Psoas muscle (tissue), 8 donors: ENCODE results near the gene NTN4. TPM values are rescaled to one million over a fixed set of nuclear protein-coding genes. Genes with fewer than 3 reads are reported as not detected.
"Not testable (repeated sequence)": the region's sequence is repeated elsewhere in the genome, so short reads cannot be mapped to it uniquely, and the experiment has no call there.

Source experiments
- ATAC-seq, 4 donors: fragments of 200-7000 bp; cut with Tn5 transposase; one replicate each; pipeline ENCODE4 v1.9.1; 2020; ENCODE audit warnings: moderate library complexity in 3 of 4, mild to moderate bottlenecking in 2 of 4
- DNase-seq, 2 donors: peaks; one replicate each; pipeline ENCODE4 v3.0.0-alpha.2; 2020
- H3K27ac ChIP-seq: fragments of 200-600 bp; one replicate; pipeline ENCODE4 v1.8.0; 2022
- H3K27me3 ChIP-seq, 3 donors: fragments of 200-600 bp in 1 of 3; one replicate each; pipeline versions ENCODE4 v1.6.1 to v1.8.0; 2013 to 2022; ENCODE audit warnings: low read length in 2 of 3, mild to moderate bottlenecking in 2 of 3, moderate library complexity in 1 of 3; ENCODE audit not compliant: insufficient read depth in 3 of 3
- H3K36me3 ChIP-seq, 2 donors: fragments of 200-600 bp in 1 of 2; one replicate each; pipeline versions ENCODE4 v1.6.1 to v1.8.0; 2013 to 2022; ENCODE audit warnings: low read depth in 1 of 2, mild to moderate bottlenecking in 1 of 2, moderate library complexity in 1 of 2; ENCODE audit not compliant: insufficient read depth in 1 of 2
- H3K4me1 ChIP-seq: fragments of 200-600 bp; one replicate; pipeline ENCODE4 v1.8.0; 2022
- H3K4me3 ChIP-seq: fragments of 200-600 bp; one replicate; pipeline ENCODE4 v1.8.0; 2022; ENCODE audit warnings: mild to moderate bottlenecking
- H3K9me3 ChIP-seq: fragments of 200-600 bp; one replicate; pipeline ENCODE4 v1.8.0; 2022
- whole genome bisulfite sequencing, 3 donors: extraction: QIAGEN DNeasy Blood & Tissue Kit; methylation state at CpG; one replicate each; pipeline versions ENCODE4 v1.1.6 to v1.1.7; 2013; 5-methylcytosine and 5-hydroxymethylcytosine counted together
- intact Hi-C, 2 donors: fragments of 100-400 bp; cut with DNase I; formaldehyde crosslinking; loops; one replicate each; pipeline versions ENCODE4 v1.11.0 to v1.14.2; 2022
- polyA plus RNA-seq, 3 donors: library from polyadenylated mRNA; stranded (reverse); fragments of 200-250 nt; gene quantifications; one replicate each; pipeline ENCODE4 v1.2.3, GENCODE V29; 2013
- total RNA-seq, 4 donors: library from RNA; stranded (reverse); fragmentation: NEBNext Ultra II Directional in 2 of 4; extraction: Animal tissue kit (Norgen Biotek cat#: 25700) in 2 of 4; gene quantifications; one replicate each; pipeline versions ENCODE4 v1.2.1 to v1.2.4, GENCODE V29; 2021 to 2023
- TF ChIP-seq, protein P1 (sequence below): fragments of 200-600 bp; IDR thresholded peaks from one replicate; pipeline ENCODE4 v1.8.0; 2022; ENCODE audit warnings: antibody characterized with exemption
- donor health status: healthy with polysubstance abuse.
- donor health status: DM: no; HTN: no; CAD: no; lungs with moderate emphysema.
- donor health status: Bipolar disorder and iron deficiency.
- donor health status: healthy.
- donor health status: DM: yes; HTN: yes; CAD: no.
- donor health status: DM: no; HTN: no; CAD: no.
- donor health status: DM: no; HTN: no; CAD: no.
- donor health status: DM: yes; HTN: yes; CAD: no.

NTN4 gene
- total and polyA plus RNA-seq, 7 donors: 2.9 to 13.3 (median 4.2) TPM

DNA sequence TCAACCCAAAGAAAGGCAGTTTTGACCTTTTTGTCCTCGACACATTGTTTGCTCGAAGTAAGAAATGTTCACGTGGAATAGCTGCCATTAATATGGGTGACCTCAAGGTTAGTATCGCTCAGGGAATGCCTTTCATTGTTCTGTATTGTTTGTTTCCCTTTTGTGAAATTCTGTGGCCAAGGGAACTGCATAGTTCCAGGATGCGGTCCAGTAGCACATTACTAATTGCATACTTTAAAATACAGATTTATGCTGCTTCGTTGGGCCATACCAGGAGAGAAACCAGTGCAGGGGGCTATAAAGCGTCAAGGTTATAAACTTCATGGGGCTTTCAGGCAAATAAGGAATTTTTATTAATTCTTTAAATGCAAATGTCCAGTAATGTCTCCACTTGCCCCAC is 166.0 kb downstream of the NTN4 start:
- Histone ChIP-seq H3K27me3 (no peaks in the 10 kb centered on the region), H3K9me3 (no peaks in the 10 kb centered on the region), H3K4me1 (no peaks in the 10 kb centered on the region), H3K36me3 (no peaks in the 10 kb centered on the region), H3K4me3 (no peak overlapping the region), H3K27ac (no peak overlapping the region)
- DNase-seq: no peak
- WGBS, 3 donors: 50 to 66% (median 64%) methylated on average over 7 of the region's 7 CpGs
- intact Hi-C loops: loop anchor here in 1 of 2 donors (5.0 kb wide), 1 partner anchor 193 kb away; no protein-coding TSS in a partner anchor
- TF ChIP-seq, protein P1, sequence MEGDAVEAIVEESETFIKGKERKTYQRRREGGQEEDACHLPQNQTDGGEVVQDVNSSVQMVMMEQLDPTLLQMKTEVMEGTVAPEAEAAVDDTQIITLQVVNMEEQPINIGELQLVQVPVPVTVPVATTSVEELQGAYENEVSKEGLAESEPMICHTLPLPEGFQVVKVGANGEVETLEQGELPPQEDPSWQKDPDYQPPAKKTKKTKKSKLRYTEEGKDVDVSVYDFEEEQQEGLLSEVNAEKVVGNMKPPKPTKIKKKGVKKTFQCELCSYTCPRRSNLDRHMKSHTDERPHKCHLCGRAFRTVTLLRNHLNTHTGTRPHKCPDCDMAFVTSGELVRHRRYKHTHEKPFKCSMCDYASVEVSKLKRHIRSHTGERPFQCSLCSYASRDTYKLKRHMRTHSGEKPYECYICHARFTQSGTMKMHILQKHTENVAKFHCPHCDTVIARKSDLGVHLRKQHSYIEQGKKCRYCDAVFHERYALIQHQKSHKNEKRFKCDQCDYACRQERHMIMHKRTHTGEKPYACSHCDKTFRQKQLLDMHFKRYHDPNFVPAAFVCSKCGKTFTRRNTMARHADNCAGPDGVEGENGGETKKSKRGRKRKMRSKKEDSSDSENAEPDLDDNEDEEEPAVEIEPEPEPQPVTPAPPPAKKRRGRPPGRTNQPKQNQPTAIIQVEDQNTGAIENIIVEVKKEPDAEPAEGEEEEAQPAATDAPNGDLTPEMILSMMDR: no peak
- no peak for ATAC-seq

DNA sequence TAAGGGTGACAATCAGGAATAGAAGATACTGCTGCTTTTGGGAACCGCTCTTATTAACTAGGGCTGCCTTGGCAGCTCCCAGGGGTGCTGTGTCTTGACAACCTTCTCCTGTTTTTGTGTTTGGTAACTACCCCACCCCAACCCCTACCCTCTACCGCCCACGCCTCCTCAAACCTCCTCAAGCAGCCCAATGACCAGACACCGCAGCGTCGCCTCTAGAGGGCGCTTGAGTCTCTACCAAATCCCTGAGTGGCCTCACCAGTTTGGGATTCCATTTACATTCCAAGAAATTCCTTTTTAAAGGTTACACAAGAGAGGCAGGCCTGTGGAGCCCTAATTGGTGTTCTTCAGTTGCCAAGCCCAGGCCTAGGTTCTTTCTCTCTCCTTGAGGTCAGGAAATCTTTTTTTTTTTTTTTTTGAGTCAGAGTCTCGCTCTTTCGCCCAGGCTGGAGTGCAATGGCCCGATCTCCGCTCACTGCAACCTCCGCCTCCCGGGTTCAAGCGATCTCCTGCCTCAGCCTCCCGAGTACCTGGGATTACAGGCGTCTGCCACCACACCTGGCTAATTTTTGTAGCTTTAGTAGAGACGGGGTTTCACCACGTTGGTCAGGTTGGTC is 166.9 kb downstream of the NTN4 start:
- Histone ChIP-seq H3K27me3 (no peaks in the 10 kb centered on the region), H3K27ac (no peak overlapping the region), H3K4me1 (no peaks in the 10 kb centered on the region), H3K36me3 (no peaks in the 10 kb centered on the region), H3K9me3 (no peaks in the 10 kb centered on the region), H3K4me3 (no peak overlapping the region)
- intact Hi-C loops: loop anchor here in 1 of 2 donors (5.0 kb wide), 1 partner anchor 194 kb away; no protein-coding TSS in a partner anchor
- ATAC-seq (peak in 3 of 4 donors; percentile 23 to 51 (median 30)), DNase-seq (peak; percentile 42 to 66)
- 71 to 73% (median 72%) methylated on average over 13 to 18 of the region's 18 CpGs for WGBS, 3 donors
- TF ChIP-seq, protein P1: peak; percentile 29

DNA sequence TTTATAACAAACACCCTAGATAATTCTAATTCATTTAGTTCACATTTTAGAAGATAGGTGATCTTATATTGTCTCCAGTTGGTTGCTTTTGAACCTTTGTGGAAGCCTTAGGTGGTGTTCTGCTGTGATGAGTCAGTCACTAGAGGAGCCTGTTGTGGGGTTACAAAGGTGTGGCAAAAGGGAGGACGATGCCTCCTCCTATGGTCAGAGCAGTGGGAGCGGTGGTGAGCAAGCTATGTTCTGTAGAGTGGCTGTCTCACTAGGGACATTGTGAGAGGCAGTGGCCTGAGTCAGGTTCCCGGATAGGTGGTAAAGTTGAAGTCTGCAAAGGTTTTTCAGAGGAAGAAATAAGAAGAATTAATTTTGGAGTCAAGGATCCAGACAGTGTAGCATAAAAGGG is 167.7 kb downstream of the NTN4 start:
- Histone ChIP-seq H3K4me3 (no peak overlapping the region), H3K27me3 (no peaks in the 10 kb centered on the region), H3K27ac (no peak overlapping the region), H3K36me3 (no peaks in the 10 kb centered on the region), H3K9me3 (no peaks in the 10 kb centered on the region), H3K4me1 (no peaks in the 10 kb centered on the region)
- intact Hi-C loops: loop anchor here in 1 of 2 donors (5.0 kb wide), 1 partner anchor 194 kb away; no protein-coding TSS in a partner anchor
- 96 to 99% (median 98%) methylated on average over 3 of the region's 3 CpGs for WGBS, 3 donors
- DNase-seq (no peak), ATAC-seq (no peak)
- TF ChIP-seq, protein P1: no peak

GRCh38 chr12:95621725-95622124 is 168.8 kb downstream of the NTN4 start:
- no peaks in the 10 kb centered on the region for H3K9me3 ChIP-seq
- no peak for ATAC-seq
- H3K27me3 ChIP-seq: no peaks in the 10 kb centered on the region
- H3K4me3 ChIP-seq: no peak overlapping the region
- TF ChIP-seq, protein P1: no peak
- no peak for DNase-seq
- no peak overlapping the region for H3K27ac ChIP-seq
- intact Hi-C loops: loop anchor here in 1 of 2 donors (5.0 kb wide), 1 partner anchor 196 kb away; no protein-coding TSS in a partner anchor
- H3K4me1 ChIP-seq: no peaks in the 10 kb centered on the region
- 83 to 92% (median 84%) methylated on average over 6 of the region's 6 CpGs for WGBS, 3 donors
- no peaks in the 10 kb centered on the region for H3K36me3 ChIP-seq

DNA sequence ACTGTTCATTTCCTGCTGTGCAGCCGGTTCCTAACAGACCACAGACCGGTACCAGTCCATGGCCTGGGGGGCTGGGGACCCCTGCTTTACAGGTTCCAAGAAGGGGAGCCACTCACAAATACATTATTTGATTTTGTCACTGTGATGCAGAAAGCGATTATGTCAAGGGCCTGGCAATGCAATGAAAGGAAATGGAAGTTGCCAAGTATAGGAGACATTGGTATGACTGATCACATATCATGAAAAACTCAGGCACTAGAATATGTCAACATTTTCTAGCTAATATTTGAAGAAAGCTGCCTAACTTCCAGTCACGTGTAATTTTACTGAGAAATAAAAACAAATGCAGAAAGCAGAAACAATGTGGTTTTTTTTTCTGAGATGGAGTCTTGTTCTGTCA is 170.4 kb downstream of the NTN4 start:
- Histone ChIP-seq H3K36me3 (no peaks in the 10 kb centered on the region), H3K4me3 (no peak overlapping the region), H3K27me3 (no peaks in the 10 kb centered on the region), H3K4me1 (no peaks in the 10 kb centered on the region), H3K27ac (no peak overlapping the region), H3K9me3 (no peaks in the 10 kb centered on the region)
- intact Hi-C loops: loop anchor here in 1 of 2 donors (5.0 kb wide), 1 partner anchor 197 kb away; no protein-coding TSS in a partner anchor
- ATAC-seq (no peak), DNase-seq (no peak)
- TF ChIP-seq, protein P1: no peak
- WGBS, 3 donors: 78 to 89% (median 80%) methylated on average over 4 of the region's 4 CpGs

DNA sequence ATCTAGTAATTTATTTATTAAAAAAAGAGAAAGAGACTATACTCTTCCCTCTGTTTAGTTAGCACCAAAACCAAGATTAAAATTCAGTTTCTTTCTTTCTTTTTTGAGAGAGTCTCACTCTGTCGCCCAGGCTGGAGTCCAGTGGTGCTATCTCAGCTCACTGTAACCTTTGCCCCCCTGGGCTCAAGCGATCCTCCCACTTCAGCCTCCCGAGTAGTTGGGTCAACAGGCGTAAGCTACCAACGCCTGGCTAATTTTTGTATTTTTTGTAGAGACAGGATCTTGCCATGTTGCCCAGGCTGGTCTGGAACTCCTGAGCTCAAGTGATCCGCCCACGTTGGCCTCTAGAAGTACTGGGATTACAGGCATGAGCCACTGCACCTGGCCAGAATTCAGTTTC is 174.1 kb downstream of the NTN4 start:
- H3K36me3 ChIP-seq, H3K27ac ChIP-seq, DNase-seq, ATAC-seq, intact Hi-C loops, H3K4me1 ChIP-seq, H3K9me3 ChIP-seq, H3K4me3 ChIP-seq, H3K27me3 ChIP-seq: not testable (repeated sequence)
- WGBS, 3 donors: 77 to 86% (median 84%) methylated on average over 2 to 7 of the region's 7 CpGs
